Heart right ventricle (tissue), 16 donors: ENCODE measurements around the gene E2F6. TPM values are rescaled to one million over a fixed set of nuclear protein-coding genes. Genes with fewer than 3 reads are reported as not detected.
A peak's percentile ranks its signal among the peaks of the same experiment; 100 is the strongest.

ENCODE experiments used
- ATAC-seq, 8 donors: fragments of 200-7000 bp; cut with Tn5 transposase; one replicate each; pipeline ENCODE4 v1.9.1; 2020; ENCODE audit warnings: mild to moderate bottlenecking in 8 of 8, moderate library complexity in 8 of 8, moderate number of reproducible peaks in 1 of 8
- DNase-seq, 2 donors: peaks; one replicate each; pipeline ENCODE4 v3.0.0-alpha.2; 2020
- H3K27ac ChIP-seq, 10 donors: fragments of 200-600 bp; sonication (generic) in 2 of 10; one replicate each; pipeline versions ENCODE4 v1.5.0 to v1.8.0; 2020 to 2022; ENCODE audit warnings: mild to moderate bottlenecking in 3 of 10
- H3K27me3 ChIP-seq, 7 donors: fragments of 200-600 bp; one replicate each; pipeline ENCODE4 v1.8.0; 2021 to 2022; ENCODE audit warnings: mild to moderate bottlenecking in 2 of 7
- H3K36me3 ChIP-seq, 9 donors: fragments of 200-600 bp; sonication (generic) in 1 of 9; one replicate each; pipeline versions ENCODE4 v1.5.0 to v1.8.0; 2020 to 2022; ENCODE audit warnings: mild to moderate bottlenecking in 2 of 9
- H3K4me1 ChIP-seq, 9 donors: fragments of 200-600 bp; sonication (generic) in 1 of 9; one replicate each; pipeline versions ENCODE4 v1.5.0 to v1.8.0; 2020 to 2022; ENCODE audit warnings: mild to moderate bottlenecking in 4 of 9
- H3K4me3 ChIP-seq, 10 donors: fragments of 200-600 bp; sonication (generic) in 2 of 10; one replicate each; pipeline versions ENCODE4 v1.5.0 to v1.8.0; 2020 to 2022; ENCODE audit warnings: mild to moderate bottlenecking in 7 of 10, moderate library complexity in 2 of 10
- H3K9me3 ChIP-seq, 11 donors: fragments of 200-600 bp in 10 of 11; sonication (generic) in 2 of 11; one replicate each; pipeline versions ENCODE4 v1.5.0 to v1.8.0; 2013 to 2022; ENCODE audit warnings: mild to moderate bottlenecking in 2 of 11, control low read depth in 1 of 11, moderate library complexity in 1 of 11
- CTCF ChIP-seq, 9 donors: fragments of 200-600 bp; sonication (generic) in 2 of 9; IDR thresholded peaks; one replicate each; pipeline versions ENCODE4 v1.5.0 to v1.8.0; 2021 to 2022; ENCODE audit warnings: antibody characterized with exemption in 9 of 9, mild to moderate bottlenecking in 5 of 9, moderate library complexity in 1 of 9
- WGBS, 2 donors: extraction: QIAGEN DNeasy Blood & Tissue Kit; methylation state at CpG; one replicate each; pipeline ENCODE4 v1.1.7; 2013; ENCODE audit warnings: inconsistent platforms in 1 of 2; 5-methylcytosine and 5-hydroxymethylcytosine counted together
- intact Hi-C, 10 donors: fragments of 100-400 bp; cut with DNase I; formaldehyde crosslinking; loops; one replicate each; pipeline versions ENCODE4 v1.11.1 to v1.14.2; 2022
- polyA plus RNA-seq, 2 donors: library from polyadenylated mRNA; stranded (reverse); fragments of 200-250 nt; gene quantifications; one replicate each; pipeline ENCODE4 v1.2.3, GENCODE V29; 2013
- total RNA-seq, 10 donors: library from RNA; stranded (reverse); fragmentation: NEBNext Ultra II Directional in 3 of 10; extraction: Animal tissue kit (Norgen Biotek cat#: 25700) in 3 of 10; gene quantifications; one replicate each; pipeline versions ENCODE4 v1.2.1 to v1.2.4, GENCODE V29; 2021 to 2023
- donor health status: Arrhythmogenic right ventricular cardiomyopathy.
- donor health status: ischemic (EF 13 %, LVEDD 7.1; RV severe dilation, severe dysfunction).
- donor health status: healthy with polysubstance abuse.
- donor health status: DM: no; HTN: yes; CAD: no.
- donor health status: DM: no; HTN: no; CAD: no.
- donor health status: ischemic (EF 25% LVEDD 6.9; RV normal size, moderate dysfunction).
- donor health status: ischemic (EF 25% LVEDD 5.7; RV mildly dilated, moderate dysfunction).
- donor health status: healthy.
- donor health status: DM: yes; HTN: yes; CAD: no.
- donor health status: Ischemic cardiomyopathy.
- donor health status: ischemic (EF 35%, LVEDD 5.7; RV mildly dilated, moderate dysfunction).
- donor health status: nonischemic (EF 11% LVEDD 7.7; RV severe dilation, severe dysfunction).
- donor health status: DM: yes; HTN: yes; CAD: no.
- donor health status: PGD.
- donor health status: ischemic (EF 29% LVEDD 5.4; RV normal size, mild dysfunction).
- donor health status: nonischemic (EF 23%, LVEDD 6.1; RV moderate dilation, normal function).

Gene E2F6
- total and polyA plus RNA-seq, 12 donors = 8.1 to 18.6 (median 13.6) TPM

GRCh38 chr2:11466307-11467128, 557 bp upstream of the E2F6 start:
- no peaks in the 10 kb centered on the region for H3K27me3 ChIP-seq
- peak; percentile 11 to 50 (median 40) for ATAC-seq
- peak overlapping the region; percentile 71 to 94 (median 92) for H3K27ac ChIP-seq
- peaks cover 0 to 48% (median 35%) of the 10 kb centered on the region in 9 donors for H3K4me1 ChIP-seq
- 33 to 35% methylated on average over 26 of the region's 26 CpGs for WGBS, 2 donors
- peak in 1 of 2 donors; percentile 21 for DNase-seq
- intact Hi-C loops = no loop called here
- H3K4me3 ChIP-seq = peak overlapping the region; percentile 50 to 84 (median 74)
- no peak for TF ChIP-seq CTCF (IDR thresholded peaks at IDR 0.05)
- peaks cover 0 to 18% (median 0%) of the 10 kb centered on the region in 9 donors for H3K36me3 ChIP-seq
- H3K9me3 ChIP-seq = no peaks in the 10 kb centered on the region

DNA sequence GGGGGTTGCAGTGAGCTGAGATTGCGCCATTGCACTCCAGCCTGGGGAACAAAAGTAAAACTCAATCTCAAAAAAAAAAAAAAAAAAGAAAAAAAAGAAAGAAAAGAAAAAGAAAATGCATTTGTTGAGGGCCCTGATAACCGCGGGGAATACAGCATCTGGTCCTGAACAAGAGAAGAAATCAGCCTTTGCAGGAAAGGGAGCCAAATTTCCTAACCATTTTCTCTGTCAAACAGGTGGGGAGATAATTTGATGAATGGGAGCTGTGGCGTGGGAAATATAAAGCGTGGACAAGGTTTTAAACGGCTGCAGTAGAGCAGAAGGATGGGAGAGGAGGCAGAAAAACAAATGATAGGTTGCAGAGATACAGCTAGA, 864 bp downstream of the E2F6 start:
- no peak for TF ChIP-seq CTCF (IDR thresholded peaks at IDR 0.05)
- Histone ChIP-seq H3K27ac (peak overlapping the region; percentile 71 to 94 (median 92)), H3K4me1 (peaks cover 0 to 59% (median 44%) of the 10 kb centered on the region in 9 donors), H3K36me3 (peaks cover 0 to 18% (median 0%) of the 10 kb centered on the region in 9 donors), H3K9me3 (no peaks in the 10 kb centered on the region), H3K27me3 (no peaks in the 10 kb centered on the region), H3K4me3 (peak overlapping the region; percentile 50 to 84 (median 74))
- no peak for DNase-seq
- ATAC-seq = no peak
- intact Hi-C loops = no loop called here
- WGBS, 2 donors = 47 to 56% methylated on average over 6 of the region's 6 CpGs

DNA sequence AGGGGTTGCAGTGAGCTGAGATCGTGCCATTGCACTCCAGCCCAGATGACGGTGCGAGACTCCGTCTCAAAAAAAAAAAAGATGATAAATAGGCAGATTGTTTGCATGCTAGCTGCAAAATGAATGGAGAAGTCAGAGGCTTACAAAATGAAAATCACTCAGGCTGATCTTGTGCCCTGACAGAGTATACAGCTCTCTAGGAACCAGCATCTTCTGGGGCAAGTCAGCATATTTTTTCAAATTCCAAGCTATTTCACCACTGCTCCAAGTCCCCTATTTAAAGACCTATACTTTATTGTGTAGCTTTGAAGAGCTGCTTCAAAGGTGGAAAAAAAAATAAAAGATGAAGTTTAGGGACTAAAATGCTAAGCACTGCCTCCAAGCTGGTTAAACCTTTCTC, 6.1 kb downstream of the E2F6 start:
- WGBS, 2 donors = 87 to 90% methylated on average over 4 of the region's 4 CpGs
- intact Hi-C loops = no loop called here
- DNase-seq (no peak), ATAC-seq (no peak)
- Histone ChIP-seq H3K27me3 (no peaks in the 10 kb centered on the region), H3K9me3 (no peaks in the 10 kb centered on the region), H3K4me1 (peaks cover 0 to 77% (median 61%) of the 10 kb centered on the region in 9 donors), H3K27ac (no peak overlapping the region), H3K4me3 (no peak overlapping the region), H3K36me3 (peaks cover 0 to 40% (median 0%) of the 10 kb centered on the region in 9 donors)
- TF ChIP-seq CTCF (IDR thresholded peaks at IDR 0.05) = no peak

DNA sequence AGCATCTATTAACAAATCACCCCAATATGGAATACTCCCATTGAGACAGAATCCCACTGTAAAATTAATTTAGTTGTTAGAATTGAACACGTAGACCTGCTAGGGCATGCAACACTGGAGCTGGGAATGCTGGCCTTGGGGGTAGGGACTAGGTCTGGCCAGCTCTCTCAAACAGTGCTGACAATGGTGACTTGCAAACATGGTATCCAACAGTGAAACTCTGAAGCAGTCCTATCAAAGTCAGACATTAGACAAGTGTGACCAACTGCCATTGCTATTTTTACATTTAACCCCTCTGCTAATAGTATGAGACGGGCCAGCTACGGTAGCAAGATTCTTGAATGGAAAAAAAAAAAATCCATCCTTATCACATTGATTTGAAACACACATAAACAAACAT, 7.2 kb downstream of the E2F6 start:
- Histone ChIP-seq H3K4me3 (no peak overlapping the region), H3K9me3 (no peaks in the 10 kb centered on the region), H3K4me1 (peaks cover 0 to 66% (median 51%) of the 10 kb centered on the region in 9 donors), H3K27me3 (no peaks in the 10 kb centered on the region), H3K27ac (peak overlapping the region in 7 of 10 donors; percentile 9 to 67 (median 54)), H3K36me3 (peaks cover 0 to 48% (median 0%) of the 10 kb centered on the region in 9 donors)
- peak in 1 of 2 donors; percentile 15 for DNase-seq
- ATAC-seq = peak; percentile 46 to 93 (median 86)
- WGBS, 2 donors = 39 to 64% methylated on average over 3 of the region's 3 CpGs
- TF ChIP-seq CTCF (IDR thresholded peaks at IDR 0.05) = no peak
- intact Hi-C loops = no loop called here
